ENCODE measurements around the gene PARP16.

Gene PARP16

GRCh38 chr15:65221697-65222096 is 65.0 kb downstream of the PARP16 start:
- Histone ChIP-seq H3K27ac (ENCODE audit: low read length) (no peak overlapping the region), H3K4me3 (ENCODE audit: low read length) (no peak overlapping the region), H3K27me3 (ENCODE audit: insufficient read depth, low read length) (no peaks in the 10 kb centered on the region), H3K36me3 (ENCODE audit: insufficient read depth, low read depth, low read length) (no peaks in the 10 kb centered on the region), H3K9me3 (ENCODE audit: insufficient read depth, low read depth, low read length) (no peaks in the 10 kb centered on the region), H3K4me1 (ENCODE audit: insufficient read depth, low read length) (no peaks in the 10 kb centered on the region; the same call in 1 of the 2 replicates), H3K9ac (ENCODE audit: low read depth, low read length) (no peak overlapping the region)

- H3K4me3 ChIP-seq (ENCODE audit: low read length) = no peak overlapping the region
- no peaks in the 10 kb centered on the region for H3K4me1 ChIP-seq (ENCODE audit: insufficient read depth, low read length)
- H3K9ac ChIP-seq (ENCODE audit: low read depth, low read length) = no peak overlapping the region
- no peaks in the 10 kb centered on the region for H3K27me3 ChIP-seq (ENCODE audit: insufficient read depth, low read length)
- H3K27ac ChIP-seq (ENCODE audit: low read length) = no peak overlapping the region
- H3K36me3 ChIP-seq (ENCODE audit: insufficient read depth, low read depth, low read length) = no peaks in the 10 kb centered on the region
- no peaks in the 10 kb centered on the region for H3K9me3 ChIP-seq (ENCODE audit: insufficient read depth, low read depth, low read length)
Observed at GRCh38 chr15:65219137-65219536, 67.5 kb downstream of the PARP16 start.

- H3K9me3 ChIP-seq (ENCODE audit: insufficient read depth, low read depth, low read length) = no peaks in the 10 kb centered on the region
- H3K4me1 ChIP-seq (ENCODE audit: insufficient read depth, low read length) = no peaks in the 10 kb centered on the region
- no peak overlapping the region for H3K27ac ChIP-seq (ENCODE audit: low read length)
- no peak overlapping the region for H3K9ac ChIP-seq (ENCODE audit: low read depth, low read length)
- no peaks in the 10 kb centered on the region for H3K36me3 ChIP-seq (ENCODE audit: insufficient read depth, low read depth, low read length)
- H3K27me3 ChIP-seq (ENCODE audit: insufficient read depth, low read length) = no peaks in the 10 kb centered on the region
- H3K4me3 ChIP-seq (ENCODE audit: low read length) = no peak overlapping the region
Observed at GRCh38 chr15:65217526-65218482, 68.9 kb downstream of the PARP16 start.

- H3K27me3 ChIP-seq (ENCODE audit: insufficient read depth, low read length) = no peaks in the 10 kb centered on the region
- H3K9me3 ChIP-seq (ENCODE audit: insufficient read depth, low read depth, low read length) = no peaks in the 10 kb centered on the region
- H3K9ac ChIP-seq (ENCODE audit: low read depth, low read length) = no peak overlapping the region
- no peak overlapping the region for H3K4me3 ChIP-seq (ENCODE audit: low read length)
- no peaks in the 10 kb centered on the region for H3K4me1 ChIP-seq (ENCODE audit: insufficient read depth, low read length)
- H3K27ac ChIP-seq (ENCODE audit: low read length) = no peak overlapping the region
- no peaks in the 10 kb centered on the region for H3K36me3 ChIP-seq (ENCODE audit: insufficient read depth, low read depth, low read length)
Observed at GRCh38 chr15:65215496-65215895, 71.2 kb downstream of the PARP16 start.

GRCh38 chr15:65214010-65214409 is 72.7 kb downstream of the PARP16 start:
- Histone ChIP-seq H3K4me3 (ENCODE audit: low read length) (no peak overlapping the region), H3K4me1 (ENCODE audit: insufficient read depth, low read length) (no peaks in the 10 kb centered on the region), H3K9ac (ENCODE audit: low read depth, low read length) (no peak overlapping the region), H3K9me3 (ENCODE audit: insufficient read depth, low read depth, low read length) (no peaks in the 10 kb centered on the region), H3K27me3 (ENCODE audit: insufficient read depth, low read length) (no peaks in the 10 kb centered on the region), H3K36me3 (ENCODE audit: insufficient read depth, low read depth, low read length) (no peaks in the 10 kb centered on the region), H3K27ac (ENCODE audit: low read length) (no peak overlapping the region)

GRCh38 chr15:65213241-65213640 is 73.4 kb downstream of the PARP16 start:
- Histone ChIP-seq H3K4me3 (ENCODE audit: low read length) (no peak overlapping the region), H3K27ac (ENCODE audit: low read length) (no peak overlapping the region), H3K27me3 (ENCODE audit: insufficient read depth, low read length) (no peaks in the 10 kb centered on the region), H3K9ac (ENCODE audit: low read depth, low read length) (no peak overlapping the region), H3K9me3 (ENCODE audit: insufficient read depth, low read depth, low read length) (no peaks in the 10 kb centered on the region), H3K4me1 (ENCODE audit: insufficient read depth, low read length) (no peaks in the 10 kb centered on the region), H3K36me3 (ENCODE audit: insufficient read depth, low read depth, low read length) (no peaks in the 10 kb centered on the region)

- H3K9me3 ChIP-seq (ENCODE audit: insufficient read depth, low read depth, low read length) = no peaks in the 10 kb centered on the region
- no peak overlapping the region for H3K27ac ChIP-seq (ENCODE audit: low read length)
- no peaks in the 10 kb centered on the region for H3K36me3 ChIP-seq (ENCODE audit: insufficient read depth, low read depth, low read length)
- H3K4me1 ChIP-seq (ENCODE audit: insufficient read depth, low read length) = no peaks in the 10 kb centered on the region
- no peak overlapping the region for H3K4me3 ChIP-seq (ENCODE audit: low read length)
- no peak overlapping the region for H3K9ac ChIP-seq (ENCODE audit: low read depth, low read length)
- no peaks in the 10 kb centered on the region for H3K27me3 ChIP-seq (ENCODE audit: insufficient read depth, low read length)
Observed at GRCh38 chr15:65212097-65212496, 74.6 kb downstream of the PARP16 start.

- Histone ChIP-seq H3K27ac (ENCODE audit: low read length) (no peak overlapping the region), H3K9ac (ENCODE audit: low read depth, low read length) (no peak overlapping the region), H3K36me3 (ENCODE audit: insufficient read depth, low read depth, low read length) (no peaks in the 10 kb centered on the region), H3K27me3 (ENCODE audit: insufficient read depth, low read length) (no peaks in the 10 kb centered on the region), H3K4me1 (ENCODE audit: insufficient read depth, low read length) (no peaks in the 10 kb centered on the region), H3K9me3 (ENCODE audit: insufficient read depth, low read depth, low read length) (no peaks in the 10 kb centered on the region), H3K4me3 (ENCODE audit: low read length) (no peak overlapping the region)
Observed at GRCh38 chr15:65211482-65211982, 75.2 kb downstream of the PARP16 start.

- Histone ChIP-seq H3K4me3 (ENCODE audit: low read length) (no peak within 1 kb of the TSS), H3K27ac (ENCODE audit: low read length) (no peak within 1 kb of the TSS), H3K9me3 (ENCODE audit: insufficient read depth, low read depth, low read length) (no peaks in the 10 kb centered on the region), H3K27me3 (ENCODE audit: insufficient read depth, low read length) (no peaks in the 10 kb centered on the region), H3K9ac (ENCODE audit: low read depth, low read length) (no peak within 1 kb of the TSS), H3K4me1 (ENCODE audit: insufficient read depth, low read length) (no peaks in the 10 kb centered on the region), H3K36me3 (ENCODE audit: insufficient read depth, low read depth, low read length) (no peaks in the 10 kb centered on the region)
Observed at GRCh38 chr15:65210770-65211481, 75.8 kb downstream of the PARP16 start, which contains the start of gene CILP. CILP (minus strand) TSS chr15:65211473; CDS start chr15:65209755, 1,718 bp downstream.

- Histone ChIP-seq H3K9me3 (ENCODE audit: insufficient read depth, low read depth, low read length) (no peaks in the 10 kb centered on the region), H3K27me3 (ENCODE audit: insufficient read depth, low read length) (no peaks in the 10 kb centered on the region), H3K4me3 (ENCODE audit: low read length) (no peak overlapping the region), H3K9ac (ENCODE audit: low read depth, low read length) (no peak overlapping the region), H3K36me3 (ENCODE audit: insufficient read depth, low read depth, low read length) (no peaks in the 10 kb centered on the region), H3K27ac (ENCODE audit: low read length) (no peak overlapping the region), H3K4me1 (ENCODE audit: insufficient read depth, low read length) (no peaks in the 10 kb centered on the region)
Observed at GRCh38 chr15:65209701-65210643, 76.7 kb downstream of the PARP16 start.

- Histone ChIP-seq H3K27me3 (ENCODE audit: insufficient read depth, low read length) (no peaks in the 10 kb centered on the region), H3K36me3 (ENCODE audit: insufficient read depth, low read depth, low read length) (no peaks in the 10 kb centered on the region), H3K9ac (ENCODE audit: low read depth, low read length) (no peak overlapping the region), H3K9me3 (ENCODE audit: insufficient read depth, low read depth, low read length) (no peaks in the 10 kb centered on the region), H3K4me1 (ENCODE audit: insufficient read depth, low read length) (no peaks in the 10 kb centered on the region), H3K4me3 (ENCODE audit: low read length) (no peak overlapping the region), H3K27ac (ENCODE audit: low read length) (no peak overlapping the region)
Observed at GRCh38 chr15:65208647-65209046, 78.0 kb downstream of the PARP16 start.
